H1 (cell line): Measurements from ENCODE around the gene RERE. TPM values are rescaled to one million over a fixed set of nuclear protein-coding genes. Genes with fewer than 3 reads are reported as not detected.

Experiments used
- CTCF ChIA-PET: fragments of 300-600 bp; sonication (Branson Sonifier 250); formaldehyde crosslinking; loops from one replicate; lab custom pipeline; 2021; ENCODE audit not compliant: partially characterized antibody; lab: Charles Lee
- POLR2A ChIA-PET: fragments of 300-600 bp; sonication (Branson Sonifier 250); formaldehyde crosslinking; loops from one replicate; lab custom pipeline; 2021; ENCODE audit warnings: inconsistent platforms; ENCODE audit not compliant: partially characterized antibody; lab: Charles Lee
- DNase-seq, 2 experiments: peaks; one replicate each; pipeline versions ENCODE4 v3.0.0 to v3.0.0-alpha.2; 2010 to 2022; ENCODE audit warnings: low spot score in 2 of 2, low read depth in 1 of 2, mixed read lengths in 1 of 2
- FAIRE-seq: peaks from 2 replicates; lab custom pipeline; 2011; peaks lifted over from hg19 to GRCh38; lab: Jason Lieb, UNC
- H2AFZ ChIP-seq: 2 replicates; pipeline ENCODE4 v1.8.1; 2012; ENCODE audit warnings: low read length, inconsistent platforms
- H2AK5ac ChIP-seq: 2 replicates; pipeline ENCODE4 v1.6.1; 2013; ENCODE audit warnings: low read depth, low read length
- H2BK120ac ChIP-seq: replicated peaks from 2 replicates; pipeline ENCODE3; 2013; ENCODE audit warnings: low read depth, low read length, inconsistent platforms
- H2BK12ac ChIP-seq: 2 replicates; pipeline ENCODE4 v1.6.1; 2013; ENCODE audit warnings: low read depth, low read length
- H2BK15ac ChIP-seq: 2 replicates; pipeline ENCODE4 v1.6.1; 2013; ENCODE audit warnings: low read length
- H2BK20ac ChIP-seq: 2 replicates; pipeline ENCODE4 v1.6.1; 2013; ENCODE audit warnings: low read length
- H2BK5ac ChIP-seq: 2 replicates; pipeline ENCODE4 v1.6.1; 2013; ENCODE audit warnings: low read depth, low read length
- H3K14ac ChIP-seq: 2 replicates; pipeline ENCODE4 v1.6.1; 2013; ENCODE audit warnings: inconsistent platforms; ENCODE audit not compliant: insufficient read length
- H3K18ac ChIP-seq: 2 replicates; pipeline ENCODE4 v1.6.1; 2013; ENCODE audit warnings: low read length; ENCODE audit errors: extremely low read depth
- H3K23ac ChIP-seq: 2 replicates; pipeline ENCODE4 v1.6.1; 2013; ENCODE audit warnings: inconsistent platforms; ENCODE audit not compliant: insufficient read length
- H3K23me2 ChIP-seq: 2 replicates; pipeline ENCODE4 v1.6.1; 2013; ENCODE audit warnings: low read depth, low read length
- H3K27ac ChIP-seq: 2 replicates; pipeline ENCODE4 v1.6.1; 2011; ENCODE audit warnings: low read depth, low read length, inconsistent platforms
- H3K27me3 ChIP-seq, 4 experiments: replicated peaks in 1 of 4; 1 replicate in 1 of 4; 2 replicates in 3 of 4; pipeline versions ENCODE4 v1.6.1 to v1.8.1; 2011 to 2013; ENCODE audit warnings: low read length in 3 of 4, mild to moderate bottlenecking in 3 of 4, inconsistent platforms in 2 of 4, mixed read lengths in 2 of 4, moderate library complexity in 1 of 4; ENCODE audit not compliant: control insufficient read depth in 3 of 4, insufficient read depth in 3 of 4; ENCODE audit errors: extremely low read depth in 1 of 4
- H3K36me3 ChIP-seq, 4 experiments: 2 replicates each; pipeline versions ENCODE4 v1.6.1 to v1.8.1; 2011 to 2013; ENCODE audit warnings: mild to moderate bottlenecking in 4 of 4, low read length in 3 of 4, moderate library complexity in 2 of 4, control low read depth in 1 of 4, inconsistent platforms in 1 of 4; ENCODE audit not compliant: insufficient read depth in 4 of 4, control insufficient read depth in 2 of 4
- H3K4ac ChIP-seq: replicated peaks from 2 replicates; pipeline ENCODE3; 2013; ENCODE audit warnings: low read length, low read depth, mixed read lengths, inconsistent platforms; ENCODE audit not compliant: insufficient read length
- H3K4me1 ChIP-seq, 4 experiments: replicated peaks in 1 of 4; 1 replicate in 1 of 4; 2 replicates in 3 of 4; pipeline versions ENCODE4 v1.6.1 to v1.8.1; 2011 to 2013; ENCODE audit warnings: low read length in 3 of 4, inconsistent platforms in 2 of 4, mixed read lengths in 1 of 4; ENCODE audit not compliant: insufficient read depth in 4 of 4, control insufficient read depth in 3 of 4
- H3K4me2 ChIP-seq, 2 experiments: 2 replicates each; pipeline versions ENCODE4 v1.6.1 to v1.8.1; 2011 to 2013; ENCODE audit warnings: low read depth in 2 of 2, low read length in 2 of 2, control low read depth in 1 of 2, inconsistent platforms in 1 of 2, mild to moderate bottlenecking in 1 of 2; ENCODE audit not compliant: insufficient read depth in 1 of 2
- H3K4me3 ChIP-seq, 4 experiments: fragments of 200-600, 300-600 bp in 1 of 4; sonication (generic), shearing (Covaris generic), sonication (Bioruptor Twin) in 1 of 4; 2 replicates each; pipeline versions ENCODE4 v1.5.1 to v1.8.1; 2011 to 2016; ENCODE audit warnings: low read length in 4 of 4, low read depth in 3 of 4, control low read depth in 2 of 4, inconsistent platforms in 2 of 4, mild to moderate bottlenecking in 2 of 4, mixed read lengths in 1 of 4, moderate library complexity in 1 of 4; ENCODE audit not compliant: insufficient read depth in 2 of 4; ENCODE audit errors: extremely low read depth in 1 of 4
- H3K56ac ChIP-seq: replicated peaks from 2 replicates; pipeline ENCODE3; 2013; ENCODE audit warnings: low read depth, mild to moderate bottlenecking, mixed read lengths, low read length, inconsistent platforms; ENCODE audit not compliant: insufficient read length
- H3K79me1 ChIP-seq: 2 replicates; pipeline ENCODE4 v1.6.1; 2013; ENCODE audit warnings: low read depth, low read length, control low read depth
- H3K79me2 ChIP-seq, 2 experiments: 2 replicates each; pipeline versions ENCODE4 v1.6.1 to v1.8.1; 2012 to 2013; ENCODE audit warnings: low read length in 2 of 2, mild to moderate bottlenecking in 2 of 2, inconsistent platforms in 1 of 2; ENCODE audit not compliant: insufficient read depth in 2 of 2, control insufficient read depth in 1 of 2
- H3K9ac ChIP-seq, 4 experiments: replicated peaks in 1 of 4; 1 replicate in 1 of 4; 2 replicates in 3 of 4; pipeline versions ENCODE4 v1.6.1 to v1.8.1; 2011 to 2013; ENCODE audit warnings: low read depth in 3 of 4, low read length in 3 of 4, control low read depth in 2 of 4, mild to moderate bottlenecking in 2 of 4, moderate library complexity in 2 of 4, inconsistent platforms in 1 of 4; ENCODE audit errors: extremely low read depth in 1 of 4
- H3K9me3 ChIP-seq, 2 experiments: 2 replicates each; pipeline versions ENCODE4 v1.6.1 to v1.8.1; 2012 to 2013; ENCODE audit warnings: mild to moderate bottlenecking in 2 of 2, moderate library complexity in 2 of 2, control low read depth in 1 of 2, inconsistent platforms in 1 of 2, low read depth in 1 of 2, low read length in 1 of 2, mixed read lengths in 1 of 2; ENCODE audit not compliant: insufficient read depth in 2 of 2
- H4K20me1 ChIP-seq, 2 experiments: replicated peaks in 1 of 2; 2 replicates each; pipeline versions ENCODE3 to v1.8.1; 2011 to 2013; ENCODE audit warnings: inconsistent platforms in 2 of 2, low read length in 2 of 2, mild to moderate bottlenecking in 1 of 2; ENCODE audit not compliant: insufficient read depth in 2 of 2, control insufficient read depth in 1 of 2
- H4K5ac ChIP-seq: 2 replicates; pipeline ENCODE4 v1.6.1; 2013; ENCODE audit warnings: low read length, low read depth, mixed read lengths, inconsistent platforms; ENCODE audit not compliant: insufficient read length
- H4K8ac ChIP-seq: 2 replicates; pipeline ENCODE4 v1.8.0; 2013; ENCODE audit warnings: mild to moderate bottlenecking, moderate library complexity, low read length, inconsistent platforms; ENCODE audit not compliant: insufficient read depth; ENCODE audit errors: extremely low read depth
- H4K91ac ChIP-seq: replicated peaks from 2 replicates; pipeline ENCODE3; 2013; ENCODE audit warnings: low read length, mixed read lengths, inconsistent platforms; ENCODE audit not compliant: insufficient read length
- ATF2 ChIP-seq: IDR thresholded peaks from 2 replicates; pipeline ENCODE4 v1.6.1; 2012; ENCODE audit warnings: low read length, inconsistent platforms
- CTBP2 ChIP-seq: IDR thresholded peaks from 2 replicates; pipeline ENCODE4 v1.7.0; 2011; ENCODE audit warnings: borderline replicate concordance, mild to moderate bottlenecking, moderate library complexity, mixed read lengths, low read length; ENCODE audit not compliant: insufficient read depth, insufficient read length
- NRF1 ChIP-seq: IDR thresholded peaks from 2 replicates; pipeline ENCODE4 v1.6.1; 2011; ENCODE audit warnings: mild to moderate bottlenecking, low read depth, low read length, improper control_type of control experiment
- SAP30 ChIP-seq: fragments of 300-600 bp; sonication (generic); IDR thresholded peaks from 2 replicates; pipeline ENCODE4 v1.7.1; 2012; ENCODE audit warnings: low read length, moderate library complexity, mild to moderate bottlenecking, inconsistent platforms; ENCODE audit not compliant: insufficient read depth, insufficient replicate concordance
- WGBS, 2 experiments: shearing (Covaris generic) in 1 of 2; methylation state at CpG; one replicate each; pipeline versions ENCODE4 v1.1.6 to v1.1.7; 2013 to 2015; ENCODE audit warnings: low lambda C conversion rate in 2 of 2, mixed read lengths in 2 of 2, inconsistent platforms in 1 of 2, low coverage in 1 of 2, missing lambda C conversion rate in 1 of 2; ENCODE audit not compliant: insufficient replicate concordance in 2 of 2, insufficient coverage in 1 of 2, insufficient read length in 1 of 2; ENCODE audit errors: extremely low coverage in 1 of 2, missing lambda C conversion rate in 1 of 2; 5-methylcytosine and 5-hydroxymethylcytosine counted together
- polyA plus RNA-seq, 7 experiments: library from polyadenylated mRNA; depleted of rRNA in 3 of 7; stranded (reverse) in 5 of 7; unstranded in 2 of 7; fragments of >200 nt in 5 of 7; fragments of 200-250 nt in 2 of 7; gene quantifications; 1 replicate in 5 of 7; 2 replicates in 1 of 7; 4 replicates in 1 of 7; pipeline versions ENCODE4 v1.2.1 to v1.2.3, GENCODE V29; 2011 to 2013; ENCODE audit warnings: missing spikeins in 2 of 7, mixed read lengths in 2 of 7
- total RNA-seq: library from RNA; stranded (reverse); fragmentation: NEBNext Ultra II Directional; extraction: Animal tissue kit (Norgen Biotek cat#: 25700); gene quantifications from 2 replicates; pipeline ENCODE4 v1.2.1, GENCODE V29; 2021

RERE gene
- total and polyA plus RNA-seq, 2 of the 8 experiments (the other 6 are each of a cell fraction or from before 2014, with no cell fraction given), result 15.3 to 142 TPM

- Histone ChIP-seq H3K9me3 (no peaks in the 10 kb centered on the region), H3K4me2 (no peak overlapping the region), H2BK15ac (no peak overlapping the region), H3K79me1 (no peaks in the 10 kb centered on the region), H3K23ac (no peak overlapping the region), H3K56ac (no peak overlapping the region), H2BK120ac (no peak overlapping the region), H2BK20ac (no peak overlapping the region), H2BK5ac (no peak overlapping the region), H4K20me1 (no peaks in the 10 kb centered on the region), H2AFZ (no peak overlapping the region), H3K14ac (no peak overlapping the region), H3K18ac (no peak overlapping the region), H2AK5ac (no peak overlapping the region), H4K91ac (no peak overlapping the region), H3K4me1 (no peaks in the 10 kb centered on the region), H4K8ac (no peak overlapping the region), H3K4ac (no peak overlapping the region), H3K4me3 (no peak overlapping the region), H3K79me2 (no peaks in the 10 kb centered on the region), H4K5ac (no peak overlapping the region), H2BK12ac (no peak overlapping the region), H3K27me3 (no peaks in the 10 kb centered on the region), H3K23me2 (no peaks in the 10 kb centered on the region), H3K36me3 (no peaks in the 10 kb centered on the region), H3K9ac (no peak overlapping the region), H3K27ac (no peak overlapping the region)
- DNase-seq, result no peak
- CTCF ChIA-PET, result interaction anchor here (0.8 to 6.9 kb wide), 3 partner anchors 11 to 24 kb away, joined by 3 to 29 read pairs (median 5); no protein-coding TSS in a partner anchor
- 91% methylated on average over 26 of the region's 26 CpGs; no CpG with 5 or more reads in 1 of the 2 experiments for WGBS, 2 experiments
- TF ChIP-seq ATF2 (no peak), SAP30 (no peak), NRF1 (no peak), CTBP2 (no peak)
- FAIRE-seq, result no peak
- POLR2A ChIA-PET, result no interaction called here
Observed at GRCh38 chr1:8338526-8339202, 478.8 kb downstream of the RERE start.
